K562 (cell line): ENCODE results near the gene DLGAP1. TPM values are rescaled to one million over a fixed set of nuclear protein-coding genes. Genes with fewer than 3 reads are reported as not detected.

Experiments used
- ATAC-seq: fragments of 200-7000 bp; cut with Tn5 transposase; 3 replicates; pipeline ENCODE4 v1.9.1; 2020; ENCODE audit warnings: moderate library complexity
- BruUV-seq: library from RNA; stranded (reverse); fragments of 400-500 nt; replicated peaks from 2 replicates; lab custom pipeline; 2021; lab: Mats Ljungman, UMichigan
- CTCF ChIA-PET: fragments of 300-600 bp; formaldehyde crosslinking; extraction: SDS; loops from one replicate; lab custom pipeline; 2021; ENCODE audit warnings: low intra/inter-chr PET ratio; lab: Yijun Ruan, JAX
- POLR2A ChIA-PET: fragments of 300-600, 350-650 bp; sonication (Branson Sonifier 250); formaldehyde crosslinking; extraction: SDS; loops from one replicate; lab custom pipeline; 2021; ENCODE audit warnings: antibody characterized with exemption, inconsistent platforms; lab: Yijun Ruan, JAX
- DNase-seq, 4 experiments: peaks; one replicate each; pipeline versions ENCODE4 v3.0.0 to v3.0.0-alpha.2; 2011 to 2018; ENCODE audit warnings: low spot score in 3 of 4, mixed read lengths in 3 of 4; ENCODE audit errors: extremely low read depth in 1 of 4
- FAIRE-seq: peaks from 2 replicates; lab custom pipeline; 2011; peaks lifted over from hg19 to GRCh38; lab: Jason Lieb, UNC
- H2AFZ ChIP-seq: 2 replicates; pipeline ENCODE4 v1.6.0; 2011; ENCODE audit warnings: low read depth, low read length, control low read depth, inconsistent platforms
- H3K27ac ChIP-seq: fragments of 200-600 bp; 3 replicates; pipeline ENCODE4 v1.8.0; 2011; ENCODE audit warnings: low read depth, mild to moderate bottlenecking, control low read depth, inconsistent platforms, low read length, moderate library complexity, mixed read lengths; ENCODE audit errors: extremely low read depth
- H3K27me3 ChIP-seq, 2 experiments: fragments of 300-600 bp in 1 of 2; 2 replicates in 1 of 2; 3 replicates in 1 of 2; pipeline versions ENCODE4 v1.6.0 to v1.8.0; 2011; ENCODE audit warnings: inconsistent platforms in 2 of 2, low read length in 2 of 2, mild to moderate bottlenecking in 1 of 2, mixed read lengths in 1 of 2, moderate library complexity in 1 of 2; ENCODE audit not compliant: control insufficient read depth in 2 of 2, insufficient read depth in 2 of 2
- H3K36me3 ChIP-seq: fragments of 300-600 bp; 3 replicates; pipeline ENCODE4 v1.8.0; 2011; ENCODE audit warnings: mild to moderate bottlenecking, low read length, inconsistent platforms; ENCODE audit not compliant: control insufficient read depth, insufficient read depth
- H3K4me1 ChIP-seq, 2 experiments: fragments of 200-600 bp in 1 of 2; replicated peaks in 1 of 2; 2 replicates in 1 of 2; 3 replicates in 1 of 2; pipeline versions ENCODE4 v1.5.1 to v1.8.0; 2011; ENCODE audit warnings: inconsistent platforms in 2 of 2, low read length in 2 of 2, mild to moderate bottlenecking in 1 of 2, mixed read lengths in 1 of 2, moderate library complexity in 1 of 2; ENCODE audit not compliant: control insufficient read depth in 2 of 2, insufficient read depth in 2 of 2
- H3K4me2 ChIP-seq: 2 replicates; pipeline ENCODE4 v1.6.1; 2011; ENCODE audit warnings: low read length, control low read depth, inconsistent platforms, mixed read lengths; ENCODE audit not compliant: insufficient read depth
- H3K4me3 ChIP-seq: fragments of 200-600 bp; sonication (generic), shearing (Covaris generic); 2 replicates; pipeline ENCODE4 v1.5.1; 2016; ENCODE audit warnings: control low read depth, inconsistent platforms
- H3K79me2 ChIP-seq: fragments of 200-600 bp; 3 replicates; pipeline ENCODE4 v1.8.0; 2011; ENCODE audit warnings: low read length, inconsistent platforms; ENCODE audit not compliant: control insufficient read depth, insufficient read depth
- H3K9ac ChIP-seq, 2 experiments: 2 replicates each; pipeline versions ENCODE4 v1.6.0 to v1.6.1; 2011; ENCODE audit warnings: low read depth in 2 of 2, low read length in 2 of 2, control low read depth in 1 of 2, inconsistent platforms in 1 of 2, mild to moderate bottlenecking in 1 of 2, mixed read lengths in 1 of 2; ENCODE audit not compliant: insufficient read depth in 1 of 2
- H3K9me1 ChIP-seq: one replicate; pipeline ENCODE4 v1.6.0; 2011; ENCODE audit warnings: inconsistent platforms, mild to moderate bottlenecking, low read length, moderate library complexity; ENCODE audit not compliant: control insufficient read depth, insufficient read depth
- H3K9me3 ChIP-seq: replicated peaks from 2 replicates; pipeline ENCODE4 v1.5.1; 2011; ENCODE audit warnings: low read depth, low read length, inconsistent platforms; ENCODE audit not compliant: control insufficient read depth, insufficient read depth
- H4K20me1 ChIP-seq: replicated peaks from 2 replicates; pipeline ENCODE4 v1.6.1; 2011; ENCODE audit warnings: low read length, inconsistent platforms, mixed read lengths; ENCODE audit not compliant: control insufficient read depth, insufficient read depth
- CREB1 ChIP-seq, 2 experiments: sonication (generic) in 1 of 2; formaldehyde crosslinking in 1 of 2; IDR thresholded peaks; 2 replicates each; pipeline versions ENCODE4 v1.6.1 to v1.8.0; 2012 to 2022; ENCODE audit warnings: inconsistent platforms in 1 of 2, mild to moderate bottlenecking in 1 of 2, missing genetic modification reagents in 1 of 2, moderate library complexity in 1 of 2
- ELK3 ChIP-seq: fragments of 450-650 bp; formaldehyde crosslinking; IDR thresholded peaks from 2 replicates; pipeline ENCODE4 v1.4.0; 2020; ENCODE audit warnings: mild to moderate bottlenecking
- HOXB6 ChIP-seq: fragments of 250-450 bp; sonication (Bioruptor Pico); IDR thresholded peaks from 2 replicates; pipeline ENCODE4 v1.5.1; 2022; ENCODE audit warnings: mild to moderate bottlenecking, borderline replicate concordance
- L3MBTL2 ChIP-seq: fragments of 450-650 bp; IDR thresholded peaks from 2 replicates; pipeline ENCODE4 v1.6.1; 2016; ENCODE audit warnings: mild to moderate bottlenecking, moderate library complexity
- MCM5 ChIP-seq: fragments of 450-650 bp; IDR thresholded peaks from 2 replicates; pipeline ENCODE4 v1.6.1; 2016; ENCODE audit warnings: low read depth
- OTX1 ChIP-seq: fragments of 450-650 bp; formaldehyde crosslinking; IDR thresholded peaks from 2 replicates; pipeline ENCODE4 v1.4.0; 2022; ENCODE audit warnings: mild to moderate bottlenecking
- PHB2 ChIP-seq: fragments of 450-650 bp; IDR thresholded peaks from 2 replicates; pipeline ENCODE4 v1.6.1; 2017; ENCODE audit warnings: low read depth
- PURB ChIP-seq: sonication (generic); formaldehyde crosslinking; IDR thresholded peaks from 2 replicates; pipeline ENCODE4 v1.9.0; 2021; ENCODE audit warnings: low read depth, mild to moderate bottlenecking, missing genetic modification reagents
- ZBED1 ChIP-seq: IDR thresholded peaks from 2 replicates; pipeline ENCODE4 v1.6.1; 2014
- ZNF699 ChIP-seq: fragments of 250-450 bp; sonication (Bioruptor Pico); IDR thresholded peaks from 2 replicates; pipeline ENCODE4 v1.8.0; 2021; ENCODE audit warnings: mild to moderate bottlenecking, moderate library complexity; ENCODE audit not compliant: insufficient replicate concordance
- WGBS: fragments of 100-300 bp; shearing (Covaris generic); methylation state at CpG from one replicate; pipeline ENCODE4 v1.1.6; 2016; ENCODE audit warnings: low coverage, mixed read lengths; ENCODE audit not compliant: insufficient coverage; ENCODE audit errors: missing lambda C conversion rate; 5-methylcytosine and 5-hydroxymethylcytosine counted together
- in situ Hi-C: fragments of 300-500 bp; cut with MboI; formaldehyde crosslinking; loops from 4 replicates; pipeline ENCODE4 v1.15.0; 2018; ENCODE audit warnings: inconsistent platforms, mixed read lengths
- intact Hi-C: fragments of 100-400 bp; cut with micrococcal nuclease; formaldehyde crosslinking; loops from 2 replicates; pipeline ENCODE4 v1.14.2; 2022
- polyA plus RNA-seq, 8 experiments: library from polyadenylated mRNA; depleted of rRNA in 4 of 8; stranded (reverse) in 5 of 8; unstranded in 3 of 8; fragments of >200 nt; fragmentation: Nextera tagmentation in 2 of 8; fragmentation: Illumina TruSeq in 1 of 8; extraction: Ambion mirVana in 2 of 8; extraction: Trizol in 1 of 8; gene quantifications; 2 replicates each; pipeline versions ENCODE4 v1.2.1 to v1.2.3, GENCODE V29; 2011 to 2014; ENCODE audit warnings: inconsistent platforms in 1 of 8, missing spikeins in 1 of 8
- total RNA-seq, 7 experiments: library from RNA; depleted of rRNA in 6 of 7; stranded (reverse); fragments of >200 nt in 6 of 7; fragmentation: Illumina TruSeq in 2 of 7; extraction: Trizol in 2 of 7; gene quantifications; 2 replicates each; pipeline versions ENCODE4 v1.2.1 to v1.2.3, GENCODE V29; 2011 to 2021; ENCODE audit warnings: low replicate concordance in 1 of 7

DLGAP1 gene
- total and polyA plus RNA-seq, 9 of the 15 experiments (the other 6 are each of a cell fraction or from before 2014, with no cell fraction given), result 0.04 to 0.22 (median 0.08) TPM

DNA sequence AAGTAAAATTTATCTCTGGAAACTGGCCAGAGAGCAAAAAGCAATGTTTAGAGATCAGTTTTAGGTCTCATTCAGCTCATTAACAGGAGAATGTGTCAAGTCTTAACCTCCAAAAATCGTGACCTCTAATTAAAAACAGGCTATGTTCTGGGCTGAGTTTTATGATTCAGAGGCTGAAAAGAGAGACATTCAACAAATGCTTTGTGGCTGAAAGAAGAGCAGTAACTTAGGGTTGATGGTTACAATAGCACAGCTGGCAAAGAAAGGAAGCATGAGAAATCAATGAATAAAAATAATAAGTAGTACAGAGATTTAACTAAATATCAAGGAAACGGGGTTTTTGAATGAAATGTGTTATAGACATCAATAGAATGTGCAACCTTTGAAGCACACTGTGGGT, 992.1 kb downstream of the DLGAP1 start:
- peaks cover 5% of the 10 kb centered on the region; the same call in 1 of the 2 replicates for H3K9me3 ChIP-seq

More for the DNA sequence above, 992.1 kb downstream of the DLGAP1 start:
- H3K9ac ChIP-seq, result no peak overlapping the region
- DNase-seq (no peak), FAIRE-seq (peak; percentile 77)
- intact Hi-C loops, result no loop called here
- no peaks in the 10 kb centered on the region for H3K27me3 ChIP-seq
- BruUV-seq, result no TSS peak
- H3K4me2 ChIP-seq, result no peak overlapping the region
- H3K4me3 ChIP-seq, result no peak overlapping the region
- POLR2A ChIA-PET, result interaction anchor here (0.6 to 4.4 kb wide), 5 partner anchors 10 to 468 kb away, joined by 4 to 25 read pairs (median 5); no protein-coding TSS in a partner anchor
- TF ChIP-seq ELK3 (CRISPR knock-in tag), result no peak
- TF ChIP-seq HOXB6 (CRISPR knock-in tag), result no peak
- no peak for TF ChIP-seq ZBED1
- TF ChIP-seq L3MBTL2, result no peak
- no peak for TF ChIP-seq CREB1 (IDR thresholded peaks at IDR 0.05)
- TF ChIP-seq CREB1 (CRISPR knock-in tag; IDR thresholded peaks at IDR 0.05), result no peak
- no peak for TF ChIP-seq MCM5
- no peak for TF ChIP-seq PHB2
- TF ChIP-seq PURB (CRISPR knock-in tag), result no peak
- TF ChIP-seq OTX1 (CRISPR knock-in tag), result no peak
- TF ChIP-seq ZNF699 (CRISPR knock-in tag), result no peak
- TF ChIP-seq, all 486 proteins: peak for 0
- in situ Hi-C loops, result no loop called here
- Histone ChIP-seq H3K79me2 (peaks cover 13% of the 10 kb centered on the region; the same call in 2 of the 3 replicates), H3K4me1 (peaks cover 0 to 12% of the 10 kb centered on the region in 2 experiments; a peak in 3 of 5 replicates), H3K27ac (no peak overlapping the region), H3K9me1 (no peaks in the 10 kb centered on the region), H3K36me3 (peaks cover 23% of the 10 kb centered on the region), H4K20me1 (no peaks in the 10 kb centered on the region), H2AFZ (no peak overlapping the region)
- ATAC-seq, result no peak
- CTCF ChIA-PET, result no interaction called here
- 58% methylated on average over 2 of the region's 2 CpGs for WGBS
